MCF 10A (cell line): ENCODE measurements around the gene TUBGCP3. TPM values are rescaled to one million over a fixed set of nuclear protein-coding genes. Genes with fewer than 3 reads are reported as not detected.

ENCODE experiments used
- BruUV-seq: library from RNA; stranded (reverse); fragments of 400-500 nt; replicated peaks from 2 replicates; lab custom pipeline; 2021; lab: Mats Ljungman, UMichigan
- CTCF ChIA-PET: fragments of 300-600 bp; sonication (Branson Sonifier 250); formaldehyde crosslinking; extraction: SDS; loops from one replicate; lab custom pipeline; 2021; ENCODE audit warnings: antibody characterized with exemption, inconsistent platforms; lab: Yijun Ruan, JAX
- POLR2A ChIA-PET: fragments of 300-600, 350-650 bp; sonication (Branson Sonifier 250); formaldehyde crosslinking; extraction: SDS; loops from one replicate; lab custom pipeline; 2020; ENCODE audit warnings: antibody characterized with exemption, inconsistent platforms; lab: Yijun Ruan, JAX
- DNase-seq: peaks from one replicate; pipeline ENCODE4 v3.0.0-alpha.2; 2018; ENCODE audit not compliant: unreplicated experiment
- H3K27ac Mint-ChIP-seq: one replicate; pipeline ENCODE4 v1.8.0; 2022; ENCODE audit warnings: mild to moderate bottlenecking, low read depth, mixed read lengths; ENCODE audit not compliant: unreplicated experiment
- H3K27me3 Mint-ChIP-seq: one replicate; pipeline ENCODE4 v1.8.0; 2022; ENCODE audit warnings: mixed read lengths; ENCODE audit not compliant: insufficient read depth, unreplicated experiment
- H3K36me3 Mint-ChIP-seq: one replicate; pipeline ENCODE4 v1.8.0; 2022; ENCODE audit warnings: mild to moderate bottlenecking, moderate library complexity, mixed read lengths; ENCODE audit not compliant: insufficient read depth, unreplicated experiment
- H3K4me1 Mint-ChIP-seq: one replicate; pipeline ENCODE4 v1.8.0; 2022; ENCODE audit warnings: mixed read lengths; ENCODE audit not compliant: insufficient read depth, unreplicated experiment
- H3K4me3 Mint-ChIP-seq: one replicate; pipeline ENCODE4 v1.8.0; 2022; ENCODE audit warnings: mild to moderate bottlenecking, moderate library complexity, mixed read lengths; ENCODE audit not compliant: unreplicated experiment
- H3K9me3 Mint-ChIP-seq: one replicate; pipeline ENCODE4 v1.8.0; 2022; ENCODE audit warnings: mixed read lengths; ENCODE audit not compliant: unreplicated experiment
- intact Hi-C: fragments of 100-400 bp; cut with micrococcal nuclease; formaldehyde crosslinking; loops from 2 replicates; pipeline ENCODE4 v1.14.1; 2022
- total RNA-seq: library from RNA; stranded (reverse); gene quantifications from 2 replicates; pipeline ENCODE4 v1.2.3, GENCODE V29; 2022
- TF ChIP-seq, protein P1 (sequence below): fragments of 200-600 bp; IDR thresholded peaks from one replicate; pipeline ENCODE4 v1.8.0; 2022; ENCODE audit warnings: antibody characterized with exemption, mild to moderate bottlenecking; ENCODE audit not compliant: unreplicated experiment

The TUBGCP3 gene
- total RNA-seq, 1 experiment from 2014 or later: 35.7 TPM

DNA sequence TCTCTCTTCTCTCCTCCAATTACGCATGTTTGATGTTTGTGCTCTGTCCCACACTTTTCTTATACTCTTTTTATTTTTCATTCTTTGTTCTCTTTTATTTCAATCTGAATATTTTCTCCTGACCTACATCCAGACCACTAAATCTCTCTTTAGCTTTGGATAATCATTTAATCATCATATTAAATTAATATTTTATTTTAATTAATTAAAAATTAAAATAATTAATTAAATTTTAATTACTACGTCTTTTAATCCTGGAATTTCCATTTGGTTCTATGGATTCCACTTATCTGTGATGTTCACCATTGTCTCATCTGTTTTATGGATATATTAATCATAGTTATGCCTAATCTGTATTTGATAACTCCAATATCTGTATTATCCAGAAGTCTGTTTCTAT, 149.4 kb downstream of the TUBGCP3 start:
- POLR2A ChIA-PET: interaction anchor here (0.7 kb wide), 1 partner anchor 16 kb away, joined by 4 read pairs; no protein-coding TSS in a partner anchor
- peaks cover 30% of the 10 kb centered on the region for H3K9me3 Mint-ChIP-seq
- DNase-seq: no peak
- CTCF ChIA-PET: interaction anchor here (0.6 to 9.0 kb wide), 2 partner anchors 85 to 963 kb away, joined by 4 to 161 read pairs; no protein-coding TSS in a partner anchor
- H3K36me3 Mint-ChIP-seq: no peaks in the 10 kb centered on the region
- H3K27ac Mint-ChIP-seq: no peak overlapping the region
- no peaks in the 10 kb centered on the region for H3K27me3 Mint-ChIP-seq
- no TSS peak for BruUV-seq
- TF ChIP-seq, protein P1, sequence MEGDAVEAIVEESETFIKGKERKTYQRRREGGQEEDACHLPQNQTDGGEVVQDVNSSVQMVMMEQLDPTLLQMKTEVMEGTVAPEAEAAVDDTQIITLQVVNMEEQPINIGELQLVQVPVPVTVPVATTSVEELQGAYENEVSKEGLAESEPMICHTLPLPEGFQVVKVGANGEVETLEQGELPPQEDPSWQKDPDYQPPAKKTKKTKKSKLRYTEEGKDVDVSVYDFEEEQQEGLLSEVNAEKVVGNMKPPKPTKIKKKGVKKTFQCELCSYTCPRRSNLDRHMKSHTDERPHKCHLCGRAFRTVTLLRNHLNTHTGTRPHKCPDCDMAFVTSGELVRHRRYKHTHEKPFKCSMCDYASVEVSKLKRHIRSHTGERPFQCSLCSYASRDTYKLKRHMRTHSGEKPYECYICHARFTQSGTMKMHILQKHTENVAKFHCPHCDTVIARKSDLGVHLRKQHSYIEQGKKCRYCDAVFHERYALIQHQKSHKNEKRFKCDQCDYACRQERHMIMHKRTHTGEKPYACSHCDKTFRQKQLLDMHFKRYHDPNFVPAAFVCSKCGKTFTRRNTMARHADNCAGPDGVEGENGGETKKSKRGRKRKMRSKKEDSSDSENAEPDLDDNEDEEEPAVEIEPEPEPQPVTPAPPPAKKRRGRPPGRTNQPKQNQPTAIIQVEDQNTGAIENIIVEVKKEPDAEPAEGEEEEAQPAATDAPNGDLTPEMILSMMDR: no peak
- H3K4me3 Mint-ChIP-seq: no peak overlapping the region
- no peaks in the 10 kb centered on the region for H3K4me1 Mint-ChIP-seq
- intact Hi-C loops: no loop called here

DNA sequence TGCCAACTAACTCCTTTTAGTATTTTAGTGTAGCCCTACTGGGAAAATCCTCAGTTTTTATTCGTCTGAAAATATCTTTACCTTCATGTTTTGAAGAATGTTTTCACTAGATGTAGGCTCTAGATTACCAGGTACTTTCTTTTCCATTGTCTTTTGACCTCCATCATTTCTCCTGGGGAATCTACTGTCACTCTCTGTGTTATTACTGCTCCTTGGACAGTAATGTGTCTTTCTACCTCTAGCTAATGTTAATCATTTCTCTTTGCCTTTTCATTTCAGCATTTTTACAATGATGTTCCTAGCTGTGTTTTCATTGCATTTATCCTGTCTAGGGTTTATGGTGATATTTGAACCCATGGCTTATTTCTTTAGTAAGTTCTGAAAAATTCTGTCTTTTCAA, 149.9 kb downstream of the TUBGCP3 start:
- no peaks in the 10 kb centered on the region for H3K27me3 Mint-ChIP-seq
- ChIA-PET CTCF (interaction anchor here (9.0 kb wide), 1 partner anchor 963 kb away, joined by 161 read pairs; no protein-coding TSS in a partner anchor), POLR2A (interaction anchor here (0.7 kb wide), 1 partner anchor 16 kb away, joined by 4 read pairs; no protein-coding TSS in a partner anchor)
- no TSS peak for BruUV-seq
- DNase-seq: no peak
- H3K4me3 Mint-ChIP-seq: no peak overlapping the region
- peaks cover 30% of the 10 kb centered on the region for H3K9me3 Mint-ChIP-seq
- intact Hi-C loops: no loop called here
- no peaks in the 10 kb centered on the region for H3K36me3 Mint-ChIP-seq
- no peaks in the 10 kb centered on the region for H3K4me1 Mint-ChIP-seq
- no peak overlapping the region for H3K27ac Mint-ChIP-seq
- TF ChIP-seq, protein P1: no peak

DNA sequence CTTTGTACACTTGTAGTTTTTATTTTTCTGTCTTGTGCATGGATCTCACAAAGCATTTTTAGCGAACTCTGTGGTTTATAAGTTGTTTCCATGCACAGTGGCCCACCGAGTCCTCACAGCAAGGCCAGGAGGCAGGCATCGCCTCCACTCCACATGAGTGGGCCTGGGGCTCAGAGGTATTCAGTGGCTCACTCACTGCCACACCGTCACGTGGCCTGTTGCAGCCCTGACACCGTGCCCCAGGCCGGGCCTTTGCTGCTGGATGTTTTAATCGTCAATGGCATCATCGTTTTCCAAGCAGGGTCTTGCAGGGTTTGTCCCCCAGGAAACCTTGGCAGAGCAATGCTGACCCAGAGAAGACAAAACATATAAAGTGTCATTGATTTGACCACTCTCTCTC, 152.0 kb downstream of the TUBGCP3 start:
- Mint-ChIP-seq H3K4me1 (no peaks in the 10 kb centered on the region), H3K4me3 (no peak overlapping the region), H3K36me3 (no peaks in the 10 kb centered on the region), H3K9me3 (peaks cover 27% of the 10 kb centered on the region), H3K27ac (no peak overlapping the region), H3K27me3 (no peaks in the 10 kb centered on the region)
- no peak for DNase-seq
- POLR2A ChIA-PET: no interaction called here
- TF ChIP-seq, protein P1: no peak
- CTCF ChIA-PET: no interaction called here
- no TSS peak for BruUV-seq
- intact Hi-C loops: no loop called here

Other genes starting within 250 kb of the TUBGCP3 start
- not detected in 2 replicates for gene SPACA7, start 211.8 kb downstream of the TUBGCP3 start, total RNA-seq
- gene ATP11A, start 101.9 kb upstream of the TUBGCP3 start, total RNA-seq: 41.2 and 42.7 TPM in 2 replicates